GM19099 (cell line): ENCODE results near the gene UNC45B.

Experiments
- POLR2A ChIP-seq: IDR thresholded peaks from 3 replicates; pipeline ENCODE4 v1.6.1; 2011; ENCODE audit warnings: low read depth; ENCODE audit not compliant: insufficient read length; ENCODE audit errors: extremely low read depth

Gene UNC45B

DNA sequence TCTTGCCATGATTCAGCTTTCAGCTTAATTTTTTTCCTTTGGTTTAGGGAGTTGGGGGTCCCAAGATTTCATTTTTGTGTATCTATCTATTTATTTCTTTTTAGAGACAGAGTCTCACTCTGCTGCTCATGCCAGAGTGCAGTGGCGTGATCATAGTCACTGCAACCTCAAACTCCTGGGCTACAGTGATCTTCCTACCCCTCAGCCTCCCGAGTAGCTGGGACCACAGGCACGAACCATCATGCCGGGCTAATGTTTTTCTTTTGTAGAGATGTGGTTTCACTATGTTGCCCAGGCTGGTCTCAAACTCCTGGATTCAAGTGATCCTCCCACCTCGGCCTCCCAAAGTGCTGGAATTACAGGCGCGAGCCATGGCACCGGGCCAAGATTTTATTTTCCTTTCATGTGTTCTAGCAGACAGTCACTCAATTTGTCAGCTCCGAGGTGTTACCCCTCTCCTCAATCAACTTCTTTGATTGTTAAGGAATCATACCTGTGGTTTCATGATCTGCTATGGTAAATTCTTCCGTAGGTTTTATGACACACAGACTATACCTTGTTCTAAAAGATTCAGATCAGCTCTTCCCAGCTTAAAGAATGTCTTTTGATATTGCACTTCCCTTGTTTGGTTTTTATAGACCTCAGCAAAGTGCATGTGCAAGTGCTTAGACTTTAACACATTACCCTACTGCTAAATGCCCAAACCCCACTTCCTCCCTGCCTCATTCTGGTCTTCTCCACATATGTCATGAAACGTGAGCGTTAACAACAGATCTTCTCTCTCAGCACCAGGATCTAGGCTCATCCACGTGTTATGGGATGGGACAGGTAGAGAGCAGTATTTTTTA lies 13.0 kb downstream of the UNC45B start:
- TF ChIP-seq POLR2A: no peak

DNA sequence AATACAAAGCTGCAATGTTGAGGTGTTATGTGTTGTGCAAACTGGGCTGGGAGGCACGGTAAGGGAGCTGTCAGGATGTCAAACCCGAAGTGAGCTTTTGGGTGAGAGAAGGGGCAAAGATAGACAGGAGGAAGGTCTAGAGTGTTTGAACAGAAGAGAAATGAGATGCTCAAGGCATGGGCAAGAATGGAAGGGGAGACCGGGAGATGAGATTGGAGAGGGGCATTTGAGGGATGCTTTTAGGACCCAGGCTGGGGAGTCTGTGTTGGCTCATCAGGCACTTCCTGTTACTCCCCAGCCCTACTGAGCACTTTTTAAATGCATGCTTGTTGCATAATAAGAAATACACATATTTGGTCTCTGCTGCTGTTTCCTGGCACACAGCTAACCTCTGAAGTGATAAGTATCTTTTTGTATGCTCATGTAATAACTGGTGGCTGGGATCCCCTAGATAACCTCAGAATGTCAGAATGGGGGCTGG lies 13.7 kb downstream of the UNC45B start:
- no peak for TF ChIP-seq POLR2A

DNA sequence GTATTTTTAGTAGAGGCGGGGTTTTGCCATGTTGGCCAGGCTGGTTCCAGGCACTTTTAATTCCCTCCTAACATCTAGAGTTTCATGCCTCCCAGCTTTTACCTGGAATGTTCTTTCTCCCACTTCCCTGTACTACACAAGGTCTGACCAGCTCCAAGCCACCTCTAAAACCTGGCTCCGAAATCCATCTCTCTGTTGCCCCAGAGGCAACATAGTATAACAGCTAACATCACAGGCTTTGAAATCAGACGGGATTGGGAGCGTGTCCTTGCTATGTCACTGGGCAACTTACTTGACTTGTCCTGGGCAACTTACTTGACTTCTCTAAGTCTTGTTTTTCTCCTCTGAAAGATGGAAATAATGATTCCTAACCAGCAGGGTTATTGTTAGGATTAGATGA lies 15.1 kb downstream of the UNC45B start:
- TF ChIP-seq POLR2A: no peak

DNA sequence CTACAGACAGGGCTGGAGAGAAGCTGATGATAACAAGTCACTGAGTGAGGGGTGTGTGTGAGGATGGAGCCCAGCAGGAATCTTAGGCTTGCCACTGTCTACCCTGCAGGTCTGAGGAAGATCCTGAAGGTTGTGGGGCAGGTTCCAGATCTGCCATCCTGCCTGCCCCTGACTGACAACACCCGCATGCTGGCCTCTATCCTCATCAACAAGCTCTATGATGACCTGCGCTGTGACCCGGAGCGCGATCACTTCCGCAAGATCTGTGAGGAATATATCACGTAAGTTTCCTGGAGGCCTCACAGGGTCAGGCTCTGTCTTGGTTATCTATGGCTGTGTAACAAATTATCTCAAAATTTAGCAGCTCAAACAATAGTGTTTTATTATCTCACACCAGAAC lies 16.3 kb downstream of the UNC45B start:
- TF ChIP-seq POLR2A: no peak

DNA sequence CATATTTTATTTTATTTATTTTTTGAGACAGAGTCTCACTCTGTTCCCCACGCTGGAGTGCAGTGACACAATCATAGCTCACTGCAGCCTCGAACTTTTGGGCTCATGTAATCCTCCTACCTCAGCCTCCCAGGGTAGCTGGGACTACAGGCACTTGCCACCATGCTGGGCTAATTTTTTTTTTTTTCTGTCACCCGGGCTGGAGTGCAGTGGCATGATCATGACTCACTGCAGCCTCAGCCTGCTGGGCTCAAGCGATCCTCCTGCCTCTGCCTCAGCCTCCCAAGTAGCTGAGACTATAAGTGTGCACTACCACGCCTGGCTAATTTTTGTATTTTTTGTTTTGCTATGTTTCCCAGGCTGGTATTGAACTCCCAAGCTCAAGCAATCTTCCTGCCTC lies 17.1 kb downstream of the UNC45B start:
- no peak for TF ChIP-seq POLR2A

DNA sequence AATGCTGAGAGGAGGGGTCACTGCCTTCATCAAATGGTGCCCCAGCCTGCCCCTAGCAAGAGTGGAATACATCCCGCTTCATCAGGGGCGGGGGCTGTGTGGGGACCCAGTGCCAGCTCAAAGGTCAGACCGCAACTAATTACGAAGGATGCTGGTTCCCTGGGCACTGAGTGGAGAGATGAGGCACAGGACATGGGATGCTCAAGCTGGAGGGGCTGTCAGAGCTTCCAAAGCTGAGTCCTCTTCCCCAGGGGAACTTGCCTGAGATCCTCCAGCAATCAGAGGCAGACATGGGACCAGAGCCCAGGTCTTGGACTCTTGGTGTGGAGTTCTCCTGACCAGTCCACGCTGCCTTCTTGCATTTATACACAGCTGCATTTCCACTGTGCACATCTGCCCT lies 18.9 kb downstream of the UNC45B start:
- TF ChIP-seq POLR2A: no peak

DNA sequence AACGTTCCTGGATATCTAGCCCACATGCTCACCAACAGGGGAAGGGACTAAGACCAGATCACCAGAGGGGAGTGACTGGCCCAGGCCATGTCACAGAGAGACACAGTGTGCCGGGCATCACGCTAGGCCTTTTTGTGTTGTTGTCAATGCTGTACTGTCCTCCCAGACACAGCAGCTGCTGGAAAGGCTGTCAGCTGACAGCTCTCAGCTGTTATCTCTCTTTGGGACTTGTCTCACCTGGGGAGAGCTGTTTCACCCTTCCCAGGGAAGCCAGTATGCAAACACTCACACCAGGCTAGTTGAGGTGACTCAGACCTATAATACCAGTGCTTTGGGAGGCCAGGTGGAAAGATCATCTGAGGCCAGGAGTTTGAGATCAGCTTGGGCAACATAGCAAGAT lies 19.4 kb downstream of the UNC45B start:
- no peak for TF ChIP-seq POLR2A

DNA sequence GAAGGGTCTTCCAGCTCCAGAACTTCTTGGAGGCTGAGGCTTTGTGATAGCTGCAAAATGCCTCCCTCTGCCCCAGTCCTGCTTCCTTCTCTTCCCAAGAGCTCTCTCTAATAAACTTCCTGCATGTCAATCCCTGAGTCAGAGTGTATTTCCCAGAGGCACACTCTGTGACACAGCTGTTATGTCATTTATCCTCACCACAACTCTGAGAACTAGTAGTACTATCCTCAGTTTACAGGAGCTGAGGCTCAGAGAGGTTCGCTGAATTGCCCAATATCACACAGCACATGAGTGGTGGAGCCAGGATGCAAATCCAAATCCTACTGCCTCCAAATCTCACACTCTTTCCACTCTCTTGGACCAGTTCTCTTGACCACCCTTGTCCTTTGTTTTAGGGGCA lies 20.0 kb downstream of the UNC45B start:
- no peak for TF ChIP-seq POLR2A

DNA sequence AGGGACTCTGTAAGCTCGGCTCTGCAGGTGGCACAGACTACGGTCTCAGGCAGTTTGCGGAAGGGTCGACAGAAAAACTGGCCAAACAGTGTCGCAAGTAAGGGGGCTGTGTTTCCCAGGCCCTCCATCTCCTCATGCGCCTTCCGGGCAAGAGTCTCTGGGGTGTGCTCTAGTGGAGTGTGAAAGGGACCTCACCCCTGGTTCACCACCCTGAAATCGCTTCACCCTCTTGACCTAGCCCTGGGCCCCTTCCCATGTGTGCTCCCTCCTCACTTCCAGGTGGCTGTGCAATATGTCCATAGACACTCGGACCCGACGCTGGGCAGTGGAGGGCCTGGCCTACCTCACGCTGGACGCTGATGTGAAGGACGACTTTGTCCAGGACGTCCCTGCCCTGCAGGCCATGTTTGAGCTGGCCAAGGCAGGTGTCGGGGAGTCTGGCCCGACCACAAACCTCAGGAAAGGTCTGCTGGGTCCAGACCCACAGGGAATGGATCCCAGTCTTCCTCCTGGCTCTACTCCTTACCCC lies 22.3 kb downstream of the UNC45B start:
- TF ChIP-seq POLR2A: no peak

DNA sequence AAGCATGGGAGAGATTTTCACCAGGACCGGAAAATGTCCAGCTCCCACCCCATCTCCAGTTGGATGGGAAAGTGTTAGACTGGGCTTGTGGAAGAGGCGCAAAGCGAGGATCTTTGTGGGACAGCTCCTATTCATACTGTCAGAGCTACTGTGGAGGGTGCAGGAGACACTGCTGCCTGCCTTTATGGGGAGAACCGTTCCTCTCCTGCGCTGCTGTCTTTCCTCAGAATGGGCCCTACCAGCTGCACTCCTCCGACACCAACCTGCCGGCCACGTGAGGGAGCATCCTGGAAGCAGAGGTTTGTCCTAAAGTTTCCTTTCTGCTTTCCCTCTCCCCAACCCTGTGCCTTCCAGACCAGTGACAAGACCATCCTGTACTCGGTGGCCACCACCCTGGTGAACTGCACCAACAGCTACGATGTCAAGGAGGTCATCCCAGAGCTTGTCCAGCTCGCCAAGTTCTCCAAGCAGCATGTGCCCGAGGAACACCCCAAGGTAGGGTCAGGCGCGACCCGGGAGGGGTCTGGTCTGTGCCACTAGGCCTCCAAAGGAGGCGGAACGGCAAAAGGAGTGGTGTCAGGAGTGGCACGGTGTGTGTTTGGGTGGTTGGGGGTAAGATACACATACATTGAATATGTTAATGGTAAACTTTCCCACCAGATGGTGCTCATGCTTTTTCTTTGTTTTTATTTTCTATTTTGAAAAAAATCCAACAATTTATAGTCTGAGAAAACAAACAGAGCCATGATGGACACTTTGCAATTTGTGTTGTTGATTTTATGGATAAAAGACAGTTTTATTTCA lies 23.6 kb downstream of the UNC45B start:
- no peak for TF ChIP-seq POLR2A

DNA sequence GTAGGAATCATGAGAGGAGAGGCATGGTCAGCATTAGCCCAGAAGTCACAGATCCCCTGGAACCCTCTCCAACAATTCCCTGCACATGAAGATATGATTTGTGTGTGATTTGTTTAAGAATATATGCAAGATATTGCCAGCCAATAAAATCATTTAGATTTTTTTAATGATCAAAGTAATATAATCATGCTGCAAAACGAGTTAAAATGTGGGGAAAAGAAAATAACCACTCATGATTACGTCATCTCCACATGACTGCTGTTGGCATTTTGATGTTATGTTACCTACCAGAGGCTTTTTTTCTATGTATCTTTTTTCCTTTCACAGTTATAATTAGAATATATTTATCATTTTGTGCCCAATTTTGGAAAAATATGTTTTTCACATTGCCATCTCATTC lies 24.2 kb downstream of the UNC45B start:
- TF ChIP-seq POLR2A: no peak

DNA sequence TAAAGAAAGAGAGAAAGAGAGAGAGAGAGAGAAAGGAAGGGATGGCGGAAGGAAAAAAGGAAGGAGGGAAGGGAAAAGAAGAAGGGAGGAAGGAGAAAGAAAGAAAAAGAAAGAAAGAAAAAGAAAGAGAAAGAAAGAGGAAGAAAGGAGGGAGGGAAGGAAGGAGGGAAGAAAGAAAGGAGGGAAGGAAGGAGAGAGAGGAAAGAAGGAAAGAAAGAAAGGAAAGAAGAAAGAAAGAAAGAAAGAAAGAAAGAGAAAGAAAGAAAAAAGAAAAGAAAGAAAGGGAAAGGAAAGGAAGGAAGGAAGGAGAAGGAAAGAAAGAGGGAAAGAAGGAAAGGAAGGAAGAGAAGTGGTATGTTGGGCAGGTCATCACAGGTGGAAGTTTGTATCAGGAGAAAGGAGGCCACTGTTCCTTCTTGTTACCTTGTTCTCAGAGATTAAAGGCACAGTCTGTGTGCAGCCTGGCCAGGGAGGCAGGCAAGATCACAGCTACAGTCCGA lies 27.3 kb downstream of the UNC45B start:
- TF ChIP-seq POLR2A: no peak

DNA sequence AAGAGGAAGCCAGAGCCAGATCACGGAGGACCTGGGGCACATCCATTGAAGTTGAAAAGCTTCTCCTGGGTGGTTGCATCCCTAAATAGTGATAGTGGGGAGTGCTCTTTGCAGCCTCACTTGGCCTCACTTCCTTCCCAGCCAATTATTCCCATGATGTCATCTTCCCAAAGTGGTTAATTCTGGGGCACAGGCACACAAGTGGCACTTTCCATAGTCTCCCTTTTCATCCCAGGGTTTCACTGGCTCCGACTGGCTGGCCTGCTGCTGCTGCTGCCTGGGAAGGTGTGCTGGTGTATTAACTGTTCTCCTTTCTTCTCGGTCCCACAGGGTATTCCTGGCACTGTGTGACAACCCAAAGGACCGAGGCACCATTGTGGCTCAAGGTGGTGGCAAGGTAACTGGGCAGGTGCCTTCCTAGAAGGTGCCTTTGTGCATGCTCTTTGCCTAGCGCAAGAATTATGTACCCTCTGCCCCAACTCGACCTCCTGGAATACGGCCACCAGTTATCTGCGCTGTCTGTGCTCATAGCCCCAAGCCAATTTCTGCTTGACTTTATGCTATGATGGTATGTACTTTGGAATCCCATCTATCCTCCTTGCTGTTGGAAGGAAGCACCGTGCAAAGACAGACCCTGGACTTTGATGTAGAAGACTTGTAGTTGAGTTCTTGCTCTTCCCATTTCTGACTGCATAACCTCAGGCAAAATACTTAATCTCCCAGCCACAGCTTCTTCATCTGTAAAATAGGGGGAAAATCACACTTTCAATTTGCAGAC lies 28.2 kb downstream of the UNC45B start:
- TF ChIP-seq POLR2A: no peak

DNA sequence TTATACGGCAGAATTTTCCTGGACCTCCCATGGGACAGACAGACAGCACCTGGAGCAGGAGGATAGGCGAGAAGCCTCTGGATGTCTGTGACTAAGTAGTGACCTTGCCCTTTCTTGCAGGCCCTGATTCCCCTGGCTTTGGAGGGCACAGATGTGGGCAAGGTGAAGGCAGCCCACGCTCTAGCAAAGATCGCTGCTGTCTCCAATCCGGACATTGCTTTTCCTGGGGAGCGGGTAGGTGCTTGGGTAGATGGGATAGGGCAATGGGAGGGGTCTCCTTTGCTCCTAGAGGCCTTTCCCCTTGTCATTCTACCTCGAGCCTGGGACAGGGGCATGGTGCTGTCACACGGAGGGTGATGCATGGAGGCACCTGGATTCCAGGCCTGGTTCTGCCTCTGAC lies 29.3 kb downstream of the UNC45B start:
- TF ChIP-seq POLR2A: no peak

DNA sequence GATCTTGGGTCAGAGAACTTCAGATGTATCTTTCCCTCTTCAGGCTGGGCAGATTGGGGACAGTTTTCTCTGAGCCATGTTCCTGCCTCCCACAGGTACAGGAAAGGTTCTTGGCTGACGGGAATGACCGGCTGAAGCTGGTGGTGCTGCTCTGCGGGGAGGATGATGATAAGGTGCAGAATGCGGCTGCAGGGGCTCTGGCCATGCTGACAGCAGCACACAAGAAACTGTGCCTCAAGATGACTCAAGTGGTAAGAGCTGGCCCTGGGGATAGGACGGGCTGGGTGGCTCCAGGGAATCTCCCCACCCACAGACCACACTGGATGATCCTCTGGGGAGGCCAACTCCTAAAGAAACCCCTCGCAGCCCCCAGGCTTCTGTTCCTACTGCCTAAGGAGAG lies 35.7 kb downstream of the UNC45B start:
- no peak for TF ChIP-seq POLR2A
